H9 (cell line): Measurements from ENCODE around the gene NOS1AP. TPM values are rescaled to one million over a fixed set of nuclear protein-coding genes. Genes with fewer than 3 reads are reported as not detected.

Experiments used
- DNase-seq: peaks from one replicate; pipeline ENCODE4 v3.0.0-alpha.2; 2017
- H2AFZ ChIP-seq: one replicate; pipeline ENCODE4 v1.6.1; 2013; ENCODE audit warnings: mild to moderate bottlenecking, low read length, control low read depth, moderate library complexity
- H2AK5ac ChIP-seq: 2 replicates; pipeline ENCODE4 v1.6.1; 2013; ENCODE audit warnings: low read length, control low read depth, mixed read lengths; ENCODE audit not compliant: insufficient read length
- H2BK120ac ChIP-seq: one replicate; pipeline ENCODE4 v1.6.1; 2013; ENCODE audit warnings: low read depth, mild to moderate bottlenecking, low read length, control low read depth, inconsistent platforms; ENCODE audit not compliant: poor library complexity, severe bottlenecking
- H2BK12ac ChIP-seq: 2 replicates; pipeline ENCODE4 v1.6.1; 2013; ENCODE audit warnings: low read length, control low read depth, mixed read lengths, low read depth; ENCODE audit not compliant: insufficient read length
- H2BK15ac ChIP-seq: 2 replicates; pipeline ENCODE4 v1.6.1; 2013; ENCODE audit warnings: low read depth, low read length, control low read depth
- H2BK20ac ChIP-seq: one replicate; pipeline ENCODE4 v1.6.1; 2013; ENCODE audit warnings: low read depth, mild to moderate bottlenecking, low read length, control low read depth, inconsistent platforms; ENCODE audit not compliant: poor library complexity, severe bottlenecking
- H2BK5ac ChIP-seq: 2 replicates; pipeline ENCODE4 v1.6.1; 2013; ENCODE audit warnings: low read length, control low read depth, mixed read lengths; ENCODE audit not compliant: insufficient read length
- H3K14ac ChIP-seq: 2 replicates; pipeline ENCODE4 v1.6.1; 2013; ENCODE audit warnings: low read length, control low read depth; ENCODE audit not compliant: insufficient read depth
- H3K18ac ChIP-seq: 2 replicates; pipeline ENCODE4 v1.6.1; 2013; ENCODE audit warnings: low read depth, mild to moderate bottlenecking, mixed read lengths, low read length, control low read depth; ENCODE audit not compliant: insufficient read length
- H3K23ac ChIP-seq: 2 replicates; pipeline ENCODE4 v1.6.1; 2013; ENCODE audit warnings: low read length, control low read depth, mixed read lengths, low read depth; ENCODE audit not compliant: insufficient read length
- H3K23me2 ChIP-seq: 2 replicates; pipeline ENCODE4 v1.6.1; 2013; ENCODE audit warnings: low read depth, mild to moderate bottlenecking, mixed read lengths, low read length, control low read depth; ENCODE audit not compliant: insufficient read length, poor library complexity, severe bottlenecking
- H3K27ac ChIP-seq: 2 replicates; pipeline ENCODE4 v1.5.1; 2013; ENCODE audit warnings: low read length, control low read depth, mixed read lengths, low read depth; ENCODE audit not compliant: insufficient read length
- H3K27me3 ChIP-seq: 2 replicates; pipeline ENCODE4 v1.6.1; 2013; ENCODE audit warnings: low read length, control low read depth, inconsistent platforms; ENCODE audit not compliant: insufficient read depth
- H3K4ac ChIP-seq: 2 replicates; pipeline ENCODE4 v1.6.1; 2013; ENCODE audit warnings: low read depth, mild to moderate bottlenecking, control low read depth, inconsistent platforms, low read length, moderate library complexity
- H3K4me1 ChIP-seq: 2 replicates; pipeline ENCODE4 v1.6.1; 2013; ENCODE audit warnings: low read length, control low read depth, inconsistent platforms; ENCODE audit not compliant: insufficient read depth
- H3K4me2 ChIP-seq: 2 replicates; pipeline ENCODE4 v1.6.1; 2013; ENCODE audit warnings: low read length, control low read depth, mixed read lengths; ENCODE audit not compliant: insufficient read length, insufficient read depth
- H3K56ac ChIP-seq: 2 replicates; pipeline ENCODE4 v1.6.1; 2013; ENCODE audit warnings: low read depth, mild to moderate bottlenecking, mixed read lengths, low read length, control low read depth; ENCODE audit not compliant: insufficient read length
- H3K79me1 ChIP-seq: 2 replicates; pipeline ENCODE4 v1.6.1; 2013; ENCODE audit warnings: low read depth, mild to moderate bottlenecking, moderate library complexity, low read length, control low read depth, inconsistent platforms; ENCODE audit not compliant: insufficient read depth, poor library complexity, severe bottlenecking
- H3K79me2 ChIP-seq: 2 replicates; pipeline ENCODE4 v1.6.1; 2013; ENCODE audit warnings: low read length, control low read depth, inconsistent platforms; ENCODE audit not compliant: insufficient read depth
- H3K9ac ChIP-seq: 2 replicates; pipeline ENCODE4 v1.6.1; 2013; ENCODE audit warnings: low read length, control low read depth, mixed read lengths; ENCODE audit not compliant: insufficient read length; ENCODE audit errors: extremely low read depth
- H3K9me3 ChIP-seq: one replicate; pipeline ENCODE4 v1.6.1; 2013; ENCODE audit warnings: low read depth, low read length, inconsistent platforms; ENCODE audit not compliant: control insufficient read depth
- H3T11ph ChIP-seq: one replicate; pipeline ENCODE4 v1.6.1; 2013; ENCODE audit warnings: mild to moderate bottlenecking, low read length, control low read depth, inconsistent platforms
- H4K20me1 ChIP-seq: one replicate; pipeline ENCODE4 v1.6.1; 2013; ENCODE audit not compliant: control insufficient read depth, insufficient read length, insufficient read depth
- H4K5ac ChIP-seq: 2 replicates; pipeline ENCODE4 v1.6.1; 2013; ENCODE audit warnings: low read depth, mild to moderate bottlenecking, mixed read lengths, low read length, control low read depth; ENCODE audit not compliant: insufficient read length
- H4K8ac ChIP-seq: replicated peaks from 2 replicates; pipeline ENCODE4 v1.6.1; 2013; ENCODE audit warnings: low read length, control low read depth, mixed read lengths, low read depth; ENCODE audit not compliant: insufficient read length
- H4K91ac ChIP-seq: 2 replicates; pipeline ENCODE4 v1.6.1; 2013; ENCODE audit warnings: low read depth, mild to moderate bottlenecking, moderate library complexity, mixed read lengths, low read length, control low read depth; ENCODE audit not compliant: insufficient read length
- H3K27ac Mint-ChIP-seq, 3 experiments: 2 replicates in 2 of 3; 3 replicates in 1 of 3; pipeline ENCODE4 v1.8.0; 2020 to 2021; ENCODE audit warnings: mixed read lengths in 3 of 3, mild to moderate bottlenecking in 1 of 3, moderate library complexity in 1 of 3
- H3K27me3 Mint-ChIP-seq: 2 replicates; pipeline ENCODE4 v1.8.0; 2021; ENCODE audit warnings: low read depth, mild to moderate bottlenecking, moderate library complexity, mixed read lengths
- H3K36me3 Mint-ChIP-seq, 3 experiments: 2 replicates in 2 of 3; 3 replicates in 1 of 3; pipeline ENCODE4 v1.8.0; 2020 to 2021; ENCODE audit warnings: low read depth in 3 of 3, mixed read lengths in 3 of 3; ENCODE audit not compliant: insufficient read depth in 1 of 3
- H3K4me1 Mint-ChIP-seq, 2 experiments: 2 replicates each; pipeline ENCODE4 v1.8.0; 2020; ENCODE audit warnings: mixed read lengths in 2 of 2
- H3K4me3 Mint-ChIP-seq, 2 experiments: 2 replicates in 1 of 2; 3 replicates in 1 of 2; pipeline ENCODE4 v1.8.0; 2020 to 2021; ENCODE audit warnings: mild to moderate bottlenecking in 2 of 2, mixed read lengths in 2 of 2, moderate library complexity in 1 of 2
- H3K9me3 Mint-ChIP-seq, 2 experiments: 2 replicates in 1 of 2; 3 replicates in 1 of 2; pipeline ENCODE4 v1.8.0; 2020; ENCODE audit warnings: mild to moderate bottlenecking in 2 of 2, mixed read lengths in 2 of 2, moderate library complexity in 1 of 2
- CTCF ChIP-seq: fragments of 200-600 bp; sonication (generic); conservative IDR thresholded peaks from 3 replicates; pipeline ENCODE4 v1.8.0; 2021; ENCODE audit warnings: antibody characterized with exemption, mild to moderate bottlenecking
- WGBS: extraction: QIAGEN DNeasy Blood & Tissue Kit; methylation state at CpG from one replicate; pipeline ENCODE4 v1.1.7; 2013; ENCODE audit warnings: missing lambda C conversion rate, low lambda C conversion rate, mixed read lengths; ENCODE audit not compliant: insufficient read length; ENCODE audit errors: extremely low coverage; 5-methylcytosine and 5-hydroxymethylcytosine counted together
- total RNA-seq: library from RNA; stranded (reverse); gene quantifications from 2 replicates; pipeline ENCODE4 v1.2.1, GENCODE V29; 2021

Gene NOS1AP
- total RNA-seq, 1 experiment from 2014 or later = 8.4 TPM

GRCh38 chr1:162283657-162284056 lies 214.2 kb downstream of the NOS1AP start:
- TF ChIP-seq CTCF = no peak
- H4K5ac ChIP-seq = no peak overlapping the region
- no peak overlapping the region for H3K56ac ChIP-seq
- no peak overlapping the region for H3K14ac ChIP-seq
- no peak overlapping the region for H2AK5ac ChIP-seq
- H3K27me3 ChIP-seq = no peaks in the 10 kb centered on the region
- H4K91ac ChIP-seq = no peak overlapping the region
- Mint-ChIP-seq H3K27me3 (no peaks in the 10 kb centered on the region), H3K27ac (no peak overlapping the region), H3K9me3 (no peaks in the 10 kb centered on the region), H3K36me3 (no peaks in the 10 kb centered on the region; a peak in 1 of 7 replicates), H3K4me3 (no peak overlapping the region), H3K4me1 (peaks cover 11 to 15% of the 10 kb centered on the region in 2 experiments)
- H3K18ac ChIP-seq = no peak overlapping the region
- no peak overlapping the region for H3K4me2 ChIP-seq
- H3K9ac ChIP-seq = no peak overlapping the region
- H3K4ac ChIP-seq = no peak overlapping the region
- no peaks in the 10 kb centered on the region for H3K4me1 ChIP-seq
- H3K79me1 ChIP-seq = no peaks in the 10 kb centered on the region
- no peak overlapping the region for H4K8ac ChIP-seq
- no peak for DNase-seq
- H2AFZ ChIP-seq = no peak overlapping the region
- no peaks in the 10 kb centered on the region for H3K79me2 ChIP-seq
- no peak overlapping the region for H2BK15ac ChIP-seq
- H2BK20ac ChIP-seq = no peak overlapping the region
- no peak overlapping the region for H2BK5ac ChIP-seq
- H2BK120ac ChIP-seq = no peak overlapping the region
- no peak overlapping the region for H2BK12ac ChIP-seq
- no peaks in the 10 kb centered on the region for H4K20me1 ChIP-seq
- no peak overlapping the region for H3K23ac ChIP-seq
- no peaks in the 10 kb centered on the region for H3K23me2 ChIP-seq
- no peak overlapping the region for H3K27ac ChIP-seq
- no peak overlapping the region for H3T11ph ChIP-seq
- H3K9me3 ChIP-seq = no peaks in the 10 kb centered on the region
- no CpG with 5 or more reads among the region's 2 CpGs for whole genome bisulfite sequencing
